Measurements from ENCODE around the gene TNNI3K. TPM values are rescaled to one million over a fixed set of nuclear protein-coding genes. Genes with fewer than 3 reads are reported as not detected.

The TNNI3K gene
- total RNA-seq, 4 donors from 2014 or later: 0.73 to 2.0 TPM; not detected in 2

GRCh38 chr1:74368335-74368734 is 133.1 kb downstream of the TNNI3K start:
- no peaks in the 10 kb centered on the region for H3K36me3 ChIP-seq
- no peak for TF ChIP-seq POLR2A (IDR thresholded peaks at IDR 0.05)
- no peak overlapping the region for H3K4me3 ChIP-seq (replicated peaks in 1 of 3)
- H3K4me1 ChIP-seq: no peaks in the 10 kb centered on the region
- H3K27ac ChIP-seq: no peak overlapping the region
- intact Hi-C loops (cut with DNase I): no loop called here
- no peak for DNase-seq
- H3K27me3 ChIP-seq: no peaks in the 10 kb centered on the region
- H3K9me3 ChIP-seq: no peaks in the 10 kb centered on the region
- 91% methylated on average over 3 of the region's 3 CpGs for WGBS, 2 donors

- TF ChIP-seq CTCF (IDR thresholded peaks at IDR 0.05) (no peak), POLR2A (IDR thresholded peaks at IDR 0.05) (no peak)
- H3K9me3 ChIP-seq: no peaks in the 10 kb centered on the region
- DNase-seq: no peak
- peaks cover 0 to 9% of the 10 kb centered on the region in 2 donors for H3K4me1 ChIP-seq
- no peaks in the 10 kb centered on the region for H3K36me3 ChIP-seq
- no peak overlapping the region for H3K4me3 ChIP-seq (replicated peaks in 1 of 3)
- no peak overlapping the region for H3K27ac ChIP-seq
- intact Hi-C loops (cut with DNase I): no loop called here
- H3K27me3 ChIP-seq: no peaks in the 10 kb centered on the region
Observed at GRCh38 chr1:74375376-74375775, 140.2 kb downstream of the TNNI3K start.

GRCh38 chr1:74380252-74380651 is 145.1 kb downstream of the TNNI3K start:
- Histone ChIP-seq H3K4me1 (peaks cover 0 to 11% of the 10 kb centered on the region in 2 donors), H3K4me3 (replicated peaks in 1 of 3) (no peak overlapping the region), H3K36me3 (no peaks in the 10 kb centered on the region), H3K27me3 (no peaks in the 10 kb centered on the region), H3K27ac (no peak overlapping the region), H3K9me3 (no peaks in the 10 kb centered on the region)
- DNase-seq: peak; percentile 31 to 42
- intact Hi-C loops (cut with DNase I): no loop called here
- no peak for TF ChIP-seq POLR2A (IDR thresholded peaks at IDR 0.05)
- TF ChIP-seq CTCF (IDR thresholded peaks at IDR 0.05): no peak
- 23 to 56% methylated on average over 9 of the region's 9 CpGs for WGBS, 2 donors

- no peak overlapping the region for H3K27ac ChIP-seq
- DNase-seq: no peak
- TF ChIP-seq CTCF (IDR thresholded peaks at IDR 0.05) (no peak), POLR2A (IDR thresholded peaks at IDR 0.05) (no peak)
- H3K9me3 ChIP-seq: no peaks in the 10 kb centered on the region
- WGBS, 2 donors: 67 to 77% methylated on average over 2 of the region's 2 CpGs
- H3K36me3 ChIP-seq: no peaks in the 10 kb centered on the region
- intact Hi-C loops (cut with DNase I): no loop called here
- no peaks in the 10 kb centered on the region for H3K4me1 ChIP-seq
- no peak overlapping the region for H3K4me3 ChIP-seq (replicated peaks in 1 of 3)
- H3K27me3 ChIP-seq: no peaks in the 10 kb centered on the region
Observed at GRCh38 chr1:74388855-74389254, 153.7 kb downstream of the TNNI3K start.

- intact Hi-C loops (cut with DNase I): no loop called here
- H3K27me3 ChIP-seq: no peaks in the 10 kb centered on the region
- WGBS, 2 donors: 83 to 93% methylated on average over 3 of the region's 3 CpGs
- H3K4me3 ChIP-seq (replicated peaks in 1 of 3): no peak overlapping the region
- H3K9me3 ChIP-seq: no peaks in the 10 kb centered on the region
- DNase-seq: no peak
- no peaks in the 10 kb centered on the region for H3K36me3 ChIP-seq
- H3K27ac ChIP-seq: no peak overlapping the region
- TF ChIP-seq POLR2A (IDR thresholded peaks at IDR 0.05) (no peak), CTCF (IDR thresholded peaks at IDR 0.05) (no peak)
- H3K4me1 ChIP-seq: no peaks in the 10 kb centered on the region
Observed at GRCh38 chr1:74392186-74392585, 157.0 kb downstream of the TNNI3K start.

GRCh38 chr1:74392840-74393239 is 157.7 kb downstream of the TNNI3K start:
- no peak for TF ChIP-seq CTCF (IDR thresholded peaks at IDR 0.05)
- Histone ChIP-seq H3K4me1 (no peaks in the 10 kb centered on the region), H3K36me3 (no peaks in the 10 kb centered on the region), H3K27me3 (no peaks in the 10 kb centered on the region), H3K9me3 (no peaks in the 10 kb centered on the region), H3K4me3 (replicated peaks in 1 of 3) (no peak overlapping the region), H3K27ac (no peak overlapping the region)
- intact Hi-C loops (cut with DNase I): no loop called here
- no peak for DNase-seq
- WGBS, 2 donors: 90 to 95% methylated on average over 2 of the region's 2 CpGs

All from thyroid gland (tissue), 4 donors.